GM19395 (cell line): ENCODE data around the gene DACT3.
A peak's percentile ranks its signal among the peaks of the same experiment; 100 is the strongest.

Source experiments
- ATAC-seq: cut with Tn5 transposase; IDR thresholded peaks from one replicate; pipeline ENCODE4 v1.9.1; 2021; ENCODE audit warnings: mild to moderate bottlenecking, moderate library complexity; ENCODE audit not compliant: unreplicated experiment

The DACT3 gene

DNA sequence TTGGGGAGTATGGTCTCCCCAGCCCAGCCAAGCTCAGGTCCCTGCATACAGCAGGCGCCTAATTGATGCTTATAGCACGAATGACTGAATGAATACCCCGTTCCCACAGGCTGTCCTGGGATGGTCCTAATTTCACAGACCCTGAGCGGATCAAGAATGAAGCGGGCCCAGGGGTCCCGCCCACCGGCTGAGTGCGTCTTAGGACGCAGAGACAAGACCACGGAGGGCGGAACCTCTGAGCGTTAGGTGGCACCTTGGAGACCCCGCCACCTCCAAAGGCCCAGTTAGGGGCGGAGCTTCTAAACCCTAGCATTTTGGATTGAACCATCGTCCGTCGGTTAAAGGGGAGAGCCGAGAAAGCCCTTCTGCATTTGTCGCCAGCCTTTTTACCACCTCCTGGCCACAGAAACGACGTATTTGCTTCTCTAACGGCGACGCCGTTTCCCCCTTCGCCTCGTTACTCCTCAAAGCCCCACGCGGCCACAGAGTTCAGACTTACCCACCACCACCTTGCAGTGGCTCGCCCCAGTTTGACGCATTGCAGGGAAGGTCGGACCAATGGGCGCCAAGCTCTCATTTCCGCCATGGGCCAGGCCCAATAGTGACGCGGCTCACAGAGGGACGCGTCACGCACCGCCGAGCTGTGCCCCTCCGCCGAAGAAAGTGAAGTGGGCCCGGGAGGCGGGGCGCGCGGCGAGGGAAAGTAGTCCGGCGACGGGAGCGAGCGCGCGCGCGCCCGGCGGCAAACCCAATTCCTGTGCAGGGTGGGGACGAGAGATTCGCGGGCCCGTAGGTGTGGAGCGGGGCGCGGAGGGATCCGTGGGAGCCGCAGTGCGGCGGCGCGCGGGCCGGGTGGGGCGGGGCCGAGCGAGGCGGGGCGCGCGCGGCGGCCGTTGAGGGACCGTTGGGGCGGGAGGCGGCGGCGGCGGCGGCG, 60.3 kb downstream of the DACT3 start:
- ATAC-seq: peak; percentile 85

DNA sequence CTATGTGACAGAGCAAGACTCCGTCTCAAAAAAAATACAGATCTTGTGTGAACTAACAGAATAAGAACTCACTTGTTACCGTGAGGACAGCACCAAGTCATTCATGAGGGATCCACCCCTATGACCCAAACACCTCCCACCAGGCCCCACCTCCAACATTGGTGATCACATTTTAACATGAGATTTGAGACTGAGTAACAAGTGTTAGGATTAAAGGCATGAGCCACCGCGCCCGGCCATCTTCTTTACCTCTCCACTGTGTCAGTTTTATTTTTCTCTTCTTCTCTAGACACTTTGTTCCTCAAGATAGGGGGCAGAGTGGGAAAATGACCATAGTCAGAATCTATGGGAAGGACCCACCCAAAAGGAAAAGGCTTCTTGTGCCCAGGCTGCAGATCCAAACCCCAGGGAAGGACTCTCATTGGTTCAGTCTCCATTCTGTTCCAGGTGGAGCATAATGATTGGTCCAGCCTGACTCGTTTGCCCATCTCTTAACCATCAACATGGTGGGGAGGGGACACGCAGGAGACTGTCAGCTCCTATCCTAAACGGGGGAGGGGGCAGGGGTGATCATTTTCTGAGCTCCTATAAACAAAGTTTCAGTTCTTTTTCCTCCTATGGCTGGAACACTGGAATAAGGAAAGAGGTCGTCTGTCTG, 61.1 kb downstream of the DACT3 start:
- no peak for ATAC-seq

DNA sequence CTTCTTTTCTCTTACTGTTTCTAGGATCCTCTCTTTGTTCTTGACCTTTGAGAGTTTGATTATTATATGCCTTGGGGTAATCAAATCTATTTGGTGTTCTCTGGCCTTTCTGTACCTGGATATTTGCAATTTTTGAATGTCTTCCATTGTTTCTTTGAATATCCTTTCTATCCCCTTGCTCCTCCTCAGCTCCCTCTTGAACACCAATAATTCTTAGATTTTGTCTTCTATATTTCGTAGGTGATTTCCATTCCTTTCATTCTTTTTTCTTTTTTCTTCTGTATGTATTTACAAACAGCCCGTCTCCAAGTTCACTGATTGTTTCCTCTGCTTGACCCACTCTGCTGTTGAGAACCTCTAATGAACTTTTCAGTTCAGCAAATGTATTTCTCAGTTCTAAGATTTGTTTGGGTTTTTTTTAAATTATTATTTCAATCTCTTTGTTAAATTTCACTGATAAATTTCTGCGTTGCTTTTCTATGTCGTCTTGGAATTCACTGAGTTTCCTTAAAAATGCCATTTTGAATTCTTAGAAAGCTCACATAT, 62.5 kb downstream of the DACT3 start:
- ATAC-seq: no peak
